NCI-H510A treated with DMSO at 0.1 percent for 48 hours (cell line): ENCODE results near the gene OSR1.
A peak's percentile ranks its signal among the peaks of the same experiment; 100 is the strongest.
"Not testable (repeated sequence)": the region's sequence is repeated elsewhere in the genome, so short reads cannot be mapped to it uniquely, and the experiment has no call there.

Experiments
- DNase-seq: peaks from one replicate; lab custom pipeline; 2025; lab: John Stamatoyannopoulos, UW

OSR1 gene

GRCh38 chr2:19358242-19359020, at the start of gene OSR1:
Gene OSR1, minus strand, starts transcription at chr2:19358623. Its CDS starts 4,818 bp downstream, at chr2:19353805.
- DNase-seq, result peak; percentile 57

DNA sequence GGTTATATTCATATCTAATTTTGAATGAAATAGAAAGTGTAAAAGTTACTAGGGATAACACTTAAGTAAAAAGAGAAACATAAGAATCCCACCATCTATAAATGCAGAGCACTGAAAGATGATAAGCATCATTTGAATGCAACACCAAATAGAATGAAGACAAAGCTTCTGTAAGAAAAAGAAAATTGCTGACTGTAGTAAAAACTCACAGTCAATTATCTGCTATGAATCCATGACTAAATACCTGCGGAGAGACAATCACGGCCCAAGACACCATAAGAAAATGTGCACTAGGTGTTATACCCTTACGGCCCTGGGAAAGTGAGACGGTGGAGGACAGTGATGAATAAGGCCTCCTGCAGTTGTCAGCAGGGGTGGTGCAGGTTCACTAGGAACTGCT, 45.4 kb upstream of the OSR1 start:
- DNase-seq, result no peak

- no peak for DNase-seq
Observed at GRCh38 chr2:19392191-19392590, 33.8 kb upstream of the OSR1 start.

GRCh38 chr2:19389469-19389868, 31.0 kb upstream of the OSR1 start:
- not testable (repeated sequence) for DNase-seq

GRCh38 chr2:19380532-19380931, 22.1 kb upstream of the OSR1 start:
- DNase-seq, result no peak

GRCh38 chr2:19378939-19379338, 20.5 kb upstream of the OSR1 start:
- no peak for DNase-seq

DNA sequence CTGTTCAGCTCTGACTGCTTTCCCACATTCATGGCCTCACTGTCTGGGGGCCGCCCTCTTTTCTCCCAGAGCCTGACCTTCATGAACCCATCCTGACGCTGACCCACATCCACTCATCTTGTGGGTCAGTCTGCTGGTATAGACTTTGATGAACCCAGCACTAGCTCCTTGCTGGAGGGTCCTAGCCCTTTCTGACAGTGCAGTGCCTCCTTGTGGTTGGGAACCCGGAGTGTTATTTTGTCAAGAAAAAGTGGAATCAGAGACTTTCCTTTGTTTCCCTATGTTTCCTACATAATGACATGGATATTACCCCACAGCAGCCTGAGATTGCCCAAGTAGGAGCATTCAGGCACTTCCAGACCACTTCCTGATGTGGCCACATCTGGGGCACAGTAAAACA, 19.3 kb upstream of the OSR1 start:
- no peak for DNase-seq

DNA sequence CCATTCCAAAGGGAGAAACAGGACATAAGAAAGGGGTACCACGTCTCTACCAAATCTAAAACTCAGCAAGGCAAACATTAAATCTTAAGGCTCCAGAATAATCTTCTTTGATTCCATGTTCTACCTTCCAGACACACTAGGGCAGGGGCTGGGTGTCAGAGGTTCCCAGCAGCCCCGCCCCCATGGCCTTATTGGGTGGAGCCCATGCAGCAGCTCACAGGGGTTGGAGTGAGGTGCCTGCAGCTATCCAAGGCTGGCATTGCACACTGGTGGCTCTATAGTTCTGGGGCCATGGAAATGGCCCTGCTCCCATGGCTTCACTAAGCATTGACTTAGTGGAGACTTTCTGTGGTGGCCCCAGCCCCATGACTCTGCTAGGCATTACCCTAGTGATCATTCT, 14.9 kb upstream of the OSR1 start:
- no peak for DNase-seq

- no peak for DNase-seq
Observed at GRCh38 chr2:19371996-19372582, 13.7 kb upstream of the OSR1 start.

DNA sequence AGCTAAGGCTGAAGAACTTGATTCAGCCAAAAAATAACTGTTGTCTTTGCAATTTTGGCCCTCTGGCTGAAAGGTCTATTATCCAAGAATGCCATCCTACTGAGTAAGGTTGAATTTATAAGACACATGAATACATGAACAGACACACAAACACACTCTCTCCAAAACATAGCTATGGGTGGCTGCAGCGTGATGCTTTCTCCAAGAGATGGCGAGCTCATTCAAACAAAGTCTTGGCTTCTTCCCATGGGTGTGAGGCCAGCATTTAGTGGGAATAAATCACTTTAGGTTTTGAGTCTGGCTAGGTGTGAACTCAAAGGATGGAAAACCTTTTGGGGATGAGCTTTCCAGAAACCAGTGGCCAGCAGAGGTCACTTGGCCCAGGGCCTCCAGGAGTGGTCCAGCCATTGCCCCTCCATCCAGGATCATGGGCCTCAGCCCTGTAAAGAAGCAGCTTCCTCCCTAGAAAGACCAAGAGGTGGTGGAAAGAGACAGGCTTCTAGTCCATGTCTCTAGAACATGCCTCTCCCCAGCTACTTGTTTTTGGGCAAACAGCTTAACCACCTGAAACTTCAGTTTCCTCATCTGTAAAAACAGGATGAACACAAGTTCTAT, 11.0 kb upstream of the OSR1 start:
- peak; percentile 32 for DNase-seq

DNA sequence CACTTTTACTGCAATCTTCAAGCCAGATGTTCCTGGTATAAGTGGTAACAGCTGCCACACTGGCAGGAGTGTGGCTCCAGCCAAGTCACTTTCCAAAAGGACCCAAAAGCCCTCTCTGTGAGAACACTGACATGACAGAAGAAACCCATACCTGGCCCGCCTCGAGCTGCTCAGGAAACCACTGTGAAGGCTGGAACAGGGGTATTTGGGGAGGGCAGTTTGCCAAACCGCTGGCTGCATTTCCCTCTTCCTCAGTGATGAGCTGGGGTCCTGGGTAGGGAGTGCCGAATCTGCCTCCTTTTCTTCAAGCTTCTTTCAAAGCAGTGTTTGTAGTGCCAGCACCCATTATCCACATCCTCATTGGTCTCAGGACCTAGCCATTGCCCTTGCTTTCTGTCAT, 10.3 kb upstream of the OSR1 start:
- DNase-seq, result no peak

DNA sequence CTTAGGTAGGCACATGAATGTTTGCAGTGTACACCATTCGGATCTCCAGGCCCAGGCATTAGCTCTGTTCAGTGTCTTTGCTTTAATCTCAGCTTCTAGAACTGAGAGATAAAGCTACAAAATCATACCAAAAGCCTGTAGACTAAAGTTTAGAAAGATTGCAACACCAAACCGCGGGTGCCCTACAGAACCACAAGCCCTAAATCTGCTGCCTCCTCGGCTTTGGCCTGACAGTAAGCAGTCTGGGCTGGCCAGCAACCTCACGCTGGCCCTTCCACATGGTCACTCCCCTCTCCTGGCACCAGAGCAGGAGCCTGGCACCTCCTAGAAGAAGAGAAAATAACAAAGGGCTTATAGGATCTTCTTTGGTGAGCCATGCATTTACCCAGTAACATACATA, 8.9 kb upstream of the OSR1 start:
- no peak for DNase-seq

DNA sequence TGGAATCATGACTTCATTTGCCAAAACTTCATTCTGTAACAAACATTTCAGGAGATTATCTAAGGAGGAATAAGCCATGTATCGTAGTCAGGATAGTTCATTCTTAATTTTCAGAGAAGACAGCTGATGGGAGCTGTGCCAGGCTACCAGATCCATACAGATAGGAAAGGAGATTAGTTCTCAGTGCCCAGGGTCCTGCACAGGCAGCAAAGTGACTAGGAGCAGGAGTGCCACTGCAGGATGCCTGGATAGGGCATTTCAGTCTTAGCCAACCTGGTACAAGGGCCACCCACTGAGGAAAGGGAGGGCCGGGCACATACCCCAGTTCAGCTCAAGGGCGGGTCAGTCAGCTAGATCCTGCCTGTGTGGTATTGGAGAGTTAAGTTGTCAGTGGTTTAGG, 6.7 kb upstream of the OSR1 start:
- no peak for DNase-seq

DNA sequence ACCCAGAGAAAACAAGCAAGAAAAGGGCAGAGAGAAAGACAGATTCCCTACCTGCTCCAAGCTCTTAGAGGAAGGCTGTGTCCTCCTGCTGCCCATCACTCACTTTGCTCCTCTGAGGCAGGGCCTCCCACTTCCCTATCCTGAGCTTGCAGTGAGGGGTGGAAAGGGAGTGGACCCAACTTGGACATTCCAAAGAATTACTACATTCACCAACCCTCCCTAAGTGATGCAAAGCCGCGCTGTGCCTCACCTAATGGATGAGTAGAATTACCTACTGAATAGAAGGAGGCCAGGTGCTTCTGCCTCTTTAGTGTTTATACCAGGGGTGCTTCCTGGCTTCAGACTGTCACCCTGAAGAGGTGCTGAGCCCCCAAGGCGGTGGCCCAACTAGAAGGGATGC, 5.6 kb upstream of the OSR1 start:
- no peak for DNase-seq

DNA sequence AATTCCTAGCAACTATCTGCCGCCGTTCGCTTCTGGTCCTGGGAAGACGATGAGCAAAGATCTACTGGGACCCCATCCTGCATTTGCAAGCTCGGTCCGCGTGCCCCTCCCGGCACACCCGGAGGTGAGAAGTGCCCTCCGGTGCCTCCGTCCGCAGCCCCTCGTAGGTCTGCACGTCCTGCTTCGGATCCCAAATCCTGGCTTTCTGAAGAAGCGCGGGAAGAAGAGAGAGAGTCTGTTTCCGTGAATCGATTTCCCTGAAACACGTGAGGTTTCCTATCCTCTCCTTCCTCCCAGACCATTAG, 5.0 kb upstream of the OSR1 start:
- no peak for DNase-seq

DNA sequence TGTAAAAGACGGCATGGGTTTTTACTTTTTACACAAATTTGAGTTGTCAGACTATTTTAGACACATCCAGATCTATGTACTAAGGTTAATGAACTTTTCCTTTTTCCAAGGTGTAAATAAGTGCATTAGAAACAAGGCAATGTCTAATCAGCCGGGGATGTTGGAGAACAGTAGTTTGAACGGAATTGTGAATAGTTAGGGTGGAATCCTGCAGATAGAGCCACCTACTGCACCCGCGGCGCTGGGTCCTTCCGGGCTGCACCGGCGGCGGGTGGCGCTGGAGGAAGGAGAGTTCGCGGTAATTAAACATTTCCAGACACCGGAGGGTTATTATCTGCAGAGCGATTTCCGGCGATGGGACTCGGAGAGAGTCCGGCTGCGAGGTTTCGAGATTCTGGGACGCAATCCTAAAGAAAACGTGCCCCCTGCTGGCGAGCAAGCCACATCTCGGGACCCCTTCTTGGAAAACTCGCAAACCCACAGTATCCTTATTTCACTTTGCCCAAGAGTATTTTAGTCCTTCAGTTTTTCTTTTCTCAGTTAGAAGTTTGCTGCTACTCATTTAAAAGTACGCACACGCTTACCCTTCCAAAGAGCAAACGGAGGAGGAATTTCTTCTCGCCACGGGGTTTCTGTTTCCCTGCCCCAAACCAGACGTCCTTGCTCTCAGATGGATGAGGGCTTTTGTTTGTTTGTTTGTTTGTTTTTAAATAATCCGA, 4.5 kb upstream of the OSR1 start:
- DNase-seq, result peak; percentile 82

GRCh38 chr2:19362094-19362754, 3.8 kb upstream of the OSR1 start:
- DNase-seq, result peak; percentile 70

DNA sequence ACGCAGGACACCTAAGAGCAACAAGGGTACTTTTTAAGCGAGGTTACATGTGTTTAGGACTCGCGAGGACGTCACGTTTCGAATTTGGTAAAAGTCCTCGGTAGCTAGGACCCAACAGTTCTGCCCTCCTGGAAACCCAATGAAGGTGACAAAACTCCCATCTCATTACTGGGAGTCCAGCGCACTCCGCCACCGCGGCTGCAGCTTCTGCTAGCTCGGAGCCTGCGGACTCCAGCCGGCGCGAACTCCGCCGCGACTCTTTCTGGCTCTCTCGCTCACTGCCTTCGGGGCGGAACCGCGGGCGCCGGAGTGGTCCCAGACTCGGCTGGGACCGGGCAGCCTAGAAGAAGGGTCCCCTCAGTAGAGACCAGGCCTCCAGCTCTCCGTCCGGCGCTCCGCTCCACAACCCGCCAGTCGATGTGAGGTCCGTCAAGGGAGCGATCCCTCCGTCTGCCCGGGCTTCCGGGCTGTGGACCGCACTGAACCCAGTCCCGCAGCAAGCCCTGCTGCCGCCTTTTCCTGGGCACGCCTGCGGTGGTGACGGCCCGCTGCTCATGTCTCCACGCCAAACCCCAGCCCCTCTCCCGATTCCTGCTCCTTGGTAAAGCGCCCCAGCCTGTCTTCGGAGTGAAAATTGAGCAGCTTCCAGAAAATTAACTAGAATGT, 3.0 kb upstream of the OSR1 start:
- DNase-seq, result no peak

- DNase-seq, result no peak
Observed at GRCh38 chr2:19360966-19361321, 2.5 kb upstream of the OSR1 start.

GRCh38 chr2:19360266-19360965, 2.0 kb upstream of the OSR1 start:
- no peak for DNase-seq

DNA sequence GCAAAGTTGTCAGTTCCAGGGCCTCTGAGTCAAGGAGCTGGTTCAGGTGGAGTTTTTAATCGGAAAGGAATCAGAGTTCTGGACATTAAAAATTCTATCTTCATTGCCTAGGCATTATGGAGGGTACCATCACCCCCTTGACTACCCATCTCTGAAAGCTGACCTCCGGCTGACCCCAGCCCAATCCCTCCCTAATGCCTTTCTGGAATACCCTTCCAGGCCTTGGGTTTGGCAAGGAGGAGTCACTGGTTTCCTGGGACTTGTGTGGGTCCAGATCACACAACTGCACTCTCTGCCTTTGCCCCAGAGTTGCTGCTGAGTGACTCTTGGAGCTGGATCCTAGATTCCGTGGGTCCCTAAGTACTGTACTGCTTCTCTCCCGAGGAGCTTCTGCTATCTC, 1.0 kb upstream of the OSR1 start:
- no peak for DNase-seq

DNA sequence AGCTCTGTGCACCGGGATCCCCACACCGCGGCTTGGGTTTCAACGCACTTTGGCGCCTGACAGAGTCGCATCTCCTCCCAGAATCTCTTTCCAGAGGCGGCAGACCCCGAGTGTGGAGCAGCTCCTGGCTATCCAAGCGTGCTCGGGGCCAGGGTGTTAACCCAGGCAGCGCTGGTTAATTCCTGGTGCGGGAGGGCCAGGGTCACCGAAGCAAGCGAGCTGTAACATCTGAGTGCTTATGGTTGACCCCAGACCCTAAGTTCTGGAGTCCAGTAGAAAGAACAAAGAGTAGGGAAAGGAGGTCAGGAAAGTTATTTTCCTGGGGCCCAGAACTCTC, 566 bp upstream of the OSR1 start:
- no peak for DNase-seq
